OCI-LY1 (cell line): ENCODE measurements around the gene PARL.

Experiments
- H2AFZ ChIP-seq: fragments of 200-600 bp; sonication (generic), shearing (Covaris generic); 2 replicates; pipeline ENCODE4 v1.6.0; 2014; ENCODE audit warnings: antibody characterized with exemption, mild to moderate bottlenecking, low read length
- H3F3A ChIP-seq: fragments of 200-600 bp; sonication (generic), shearing (Covaris generic); 2 replicates; pipeline ENCODE4 v1.6.0; 2014; ENCODE audit warnings: mild to moderate bottlenecking, antibody characterized with exemption, low read length, moderate library complexity; ENCODE audit not compliant: insufficient read depth
- H3K27ac ChIP-seq: fragments of 200-600 bp; sonication (generic); 2 replicates; pipeline ENCODE4 v1.5.1; 2014; ENCODE audit warnings: low read length, mixed run types, mild to moderate bottlenecking, low read depth; ENCODE audit not compliant: poor library complexity, severe bottlenecking
- H3K27me3 ChIP-seq: fragments of 200-600 bp; sonication (generic); 2 replicates; pipeline ENCODE4 v1.6.0; 2014; ENCODE audit warnings: antibody characterized with exemption, mild to moderate bottlenecking, low read length, moderate library complexity; ENCODE audit not compliant: insufficient read depth
- H3K36me3 ChIP-seq: fragments of 200-600 bp; sonication (generic); 2 replicates; pipeline ENCODE4 v1.6.1; 2014; ENCODE audit warnings: mild to moderate bottlenecking, antibody characterized with exemption, low read length, moderate library complexity, mixed read lengths; ENCODE audit not compliant: insufficient read depth
- H3K4me1 ChIP-seq: fragments of 200-600 bp; sonication (generic); 2 replicates; pipeline ENCODE4 v1.5.1; 2014; ENCODE audit warnings: mild to moderate bottlenecking, low read length, moderate library complexity; ENCODE audit not compliant: insufficient read depth, severe bottlenecking
- H3K4me2 ChIP-seq: fragments of 200-600 bp; sonication (generic), shearing (Covaris generic); 2 replicates; pipeline ENCODE4 v1.6.1; 2014; ENCODE audit warnings: low read length
- H3K4me3 ChIP-seq: fragments of 200-600 bp; sonication (generic); 2 replicates; pipeline ENCODE4 v1.5.1; 2014; ENCODE audit warnings: low read length, low read depth, mild to moderate bottlenecking, mixed read lengths; ENCODE audit not compliant: poor library complexity, severe bottlenecking
- H3K79me2 ChIP-seq: fragments of 200-600 bp; shearing (Covaris generic); 2 replicates; pipeline ENCODE4 v1.6.1; 2016; ENCODE audit warnings: mixed run types, low read length, mixed read lengths; ENCODE audit not compliant: insufficient read depth
- H3K9ac ChIP-seq: fragments of 200-600 bp; sonication (generic), shearing (Covaris generic); 2 replicates; pipeline ENCODE4 v1.6.1; 2014; ENCODE audit warnings: mild to moderate bottlenecking, low read length, mixed read lengths
- H3K9me2 ChIP-seq: fragments of 200-600 bp; sonication (generic), shearing (Covaris generic); 2 replicates; pipeline ENCODE4 v1.6.1; 2014; ENCODE audit warnings: low read depth, mild to moderate bottlenecking, low read length, mixed read lengths
- H3K9me3 ChIP-seq: fragments of 200-600 bp; shearing (Covaris generic); 2 replicates; pipeline ENCODE4 v1.6.1; 2014; ENCODE audit warnings: low read length, mixed read lengths
- H4K20me1 ChIP-seq: fragments of 200-600 bp; sonication (generic), shearing (Covaris generic); 2 replicates; pipeline ENCODE4 v1.6.0; 2016; ENCODE audit warnings: mild to moderate bottlenecking, low read length; ENCODE audit not compliant: insufficient read depth
- EZH2 ChIP-seq: fragments of 200-600 bp; sonication (generic), shearing (Covaris generic); IDR thresholded peaks from 2 replicates; pipeline ENCODE4 v1.8.0; 2017; ENCODE audit warnings: borderline replicate concordance, mixed run types, mild to moderate bottlenecking, antibody characterized with exemption, low read length, moderate library complexity, mixed read lengths
- TF ChIP-seq, protein P1 (sequence below): fragments of 200-600 bp; sonication (generic), shearing (Covaris generic); IDR thresholded peaks from 2 replicates; pipeline ENCODE4 v1.5.1; 2017; ENCODE audit warnings: mild to moderate bottlenecking, antibody characterized with exemption, low read length, moderate library complexity, mixed read lengths

Gene PARL

DNA sequence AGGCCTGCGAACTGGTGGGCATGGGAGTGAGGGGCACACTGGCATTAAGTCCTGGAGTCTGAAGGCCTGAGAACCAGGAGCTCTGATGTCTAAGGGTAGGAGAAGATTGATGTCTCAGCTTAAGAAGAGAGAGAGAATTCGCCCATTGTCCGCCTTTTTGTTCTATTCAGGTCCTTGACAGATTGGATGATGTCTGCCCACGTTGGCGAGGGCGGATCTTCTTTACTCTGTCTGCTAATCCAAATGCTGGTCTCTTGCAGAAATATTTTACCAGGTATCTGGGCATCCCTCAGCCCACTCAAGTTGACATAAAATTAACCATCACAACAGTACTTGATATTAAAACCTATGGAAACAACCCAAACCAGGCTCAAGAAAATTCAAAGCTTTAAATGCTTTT is 103.4 kb downstream of the PARL start:
- Histone ChIP-seq H3K9me3 (no peaks in the 10 kb centered on the region), H3K36me3 (peaks cover 95% of the 10 kb centered on the region), H3K4me3 (no peak overlapping the region), H3K4me2 (no peak overlapping the region), H3F3A (no peaks in the 10 kb centered on the region), H2AFZ (no peak overlapping the region), H4K20me1 (no peaks in the 10 kb centered on the region), H3K79me2 (no peaks in the 10 kb centered on the region), H3K4me1 (peaks cover 7% of the 10 kb centered on the region), H3K9ac (no peak overlapping the region), H3K27me3 (no peaks in the 10 kb centered on the region), H3K9me2 (no peaks in the 10 kb centered on the region), H3K27ac (no peak overlapping the region)
- no peak for TF ChIP-seq EZH2
- TF ChIP-seq, protein P1, sequence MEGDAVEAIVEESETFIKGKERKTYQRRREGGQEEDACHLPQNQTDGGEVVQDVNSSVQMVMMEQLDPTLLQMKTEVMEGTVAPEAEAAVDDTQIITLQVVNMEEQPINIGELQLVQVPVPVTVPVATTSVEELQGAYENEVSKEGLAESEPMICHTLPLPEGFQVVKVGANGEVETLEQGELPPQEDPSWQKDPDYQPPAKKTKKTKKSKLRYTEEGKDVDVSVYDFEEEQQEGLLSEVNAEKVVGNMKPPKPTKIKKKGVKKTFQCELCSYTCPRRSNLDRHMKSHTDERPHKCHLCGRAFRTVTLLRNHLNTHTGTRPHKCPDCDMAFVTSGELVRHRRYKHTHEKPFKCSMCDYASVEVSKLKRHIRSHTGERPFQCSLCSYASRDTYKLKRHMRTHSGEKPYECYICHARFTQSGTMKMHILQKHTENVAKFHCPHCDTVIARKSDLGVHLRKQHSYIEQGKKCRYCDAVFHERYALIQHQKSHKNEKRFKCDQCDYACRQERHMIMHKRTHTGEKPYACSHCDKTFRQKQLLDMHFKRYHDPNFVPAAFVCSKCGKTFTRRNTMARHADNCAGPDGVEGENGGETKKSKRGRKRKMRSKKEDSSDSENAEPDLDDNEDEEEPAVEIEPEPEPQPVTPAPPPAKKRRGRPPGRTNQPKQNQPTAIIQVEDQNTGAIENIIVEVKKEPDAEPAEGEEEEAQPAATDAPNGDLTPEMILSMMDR: no peak

DNA sequence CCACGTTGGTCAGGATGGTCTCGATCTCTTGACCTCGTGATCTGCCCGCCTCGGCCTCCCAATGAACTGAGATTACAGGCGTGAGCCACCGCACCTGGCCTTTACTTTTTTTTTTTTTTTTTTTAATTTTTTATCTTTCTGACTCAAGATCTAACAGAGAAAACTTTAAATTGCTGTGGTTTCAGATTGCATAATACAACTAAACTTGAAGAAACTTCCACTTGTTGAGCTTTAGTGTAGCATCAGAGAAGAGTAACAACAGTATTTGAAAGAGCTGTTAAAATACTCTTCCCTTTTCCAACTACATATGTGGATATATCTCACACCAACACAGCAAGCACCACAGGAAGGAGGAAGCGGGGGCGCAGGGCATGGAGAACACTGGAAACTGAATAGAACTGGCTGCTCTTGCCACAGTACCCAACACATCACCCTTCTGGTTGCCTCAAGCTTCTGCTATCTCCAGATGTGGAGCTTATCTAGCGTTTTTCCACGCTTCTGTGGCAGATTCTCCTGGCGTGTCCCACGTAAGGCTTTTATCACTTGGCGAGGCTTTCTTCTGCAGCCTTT is 104.7 kb downstream of the PARL start:
- no peak overlapping the region for H3K9ac ChIP-seq
- TF ChIP-seq, protein P1: no peak
- TF ChIP-seq EZH2: no peak
- no peaks in the 10 kb centered on the region for H3K9me2 ChIP-seq
- no peaks in the 10 kb centered on the region for H3K9me3 ChIP-seq
- H3K27me3 ChIP-seq: no peaks in the 10 kb centered on the region
- peaks cover 7% of the 10 kb centered on the region for H3K4me1 ChIP-seq
- no peak overlapping the region for H3K4me3 ChIP-seq
- H3K27ac ChIP-seq: no peak overlapping the region
- no peak overlapping the region for H3K4me2 ChIP-seq
- H4K20me1 ChIP-seq: no peaks in the 10 kb centered on the region
- no peaks in the 10 kb centered on the region for H3F3A ChIP-seq
- peaks cover 97% of the 10 kb centered on the region for H3K36me3 ChIP-seq
- H2AFZ ChIP-seq: no peak overlapping the region
- H3K79me2 ChIP-seq: no peaks in the 10 kb centered on the region
